HG03565 (cell line): ENCODE measurements around the gene NAPA.

Experiments used
- ATAC-seq: cut with Tn5 transposase; IDR thresholded peaks from one replicate; pipeline ENCODE4 v1.9.1; 2021; ENCODE audit warnings: mild to moderate bottlenecking, moderate library complexity; ENCODE audit not compliant: unreplicated experiment

NAPA gene

DNA sequence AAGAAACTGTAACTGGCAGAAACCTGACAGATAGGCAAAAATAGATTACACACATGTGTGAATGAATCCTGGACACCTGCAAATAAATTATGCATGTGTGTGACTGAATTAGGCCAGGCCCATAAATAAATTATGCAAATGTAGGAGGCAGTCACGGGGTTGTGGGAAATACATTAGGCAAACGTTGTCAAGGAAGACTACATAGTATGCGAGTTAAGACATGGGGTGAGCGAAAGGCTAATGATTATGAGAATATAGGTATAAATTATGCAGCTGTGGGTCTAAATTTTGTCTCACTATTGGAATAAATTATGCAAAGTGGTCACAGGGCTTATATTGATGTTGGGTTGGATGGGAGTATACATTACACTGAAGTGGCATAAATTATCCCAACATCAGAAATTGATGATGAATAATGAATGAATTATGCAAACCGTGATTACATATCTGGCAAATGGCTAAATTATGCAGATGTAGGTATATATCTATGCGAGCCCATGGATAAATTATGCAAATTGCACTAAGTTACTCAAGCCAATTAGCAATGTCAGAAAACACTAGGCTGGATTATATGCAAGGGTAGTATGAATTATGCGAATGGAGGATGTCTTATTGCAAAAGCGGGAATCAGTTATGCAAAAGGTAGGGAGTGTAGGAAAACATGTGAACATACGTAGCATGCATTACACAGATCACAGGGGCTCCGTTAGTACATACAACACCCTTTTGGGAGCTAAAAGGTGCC is 50.0 kb downstream of the NAPA start:
- ATAC-seq = no peak

- ATAC-seq = no peak
Observed at GRCh38 chr19:47461876-47462275, 53.0 kb downstream of the NAPA start.

DNA sequence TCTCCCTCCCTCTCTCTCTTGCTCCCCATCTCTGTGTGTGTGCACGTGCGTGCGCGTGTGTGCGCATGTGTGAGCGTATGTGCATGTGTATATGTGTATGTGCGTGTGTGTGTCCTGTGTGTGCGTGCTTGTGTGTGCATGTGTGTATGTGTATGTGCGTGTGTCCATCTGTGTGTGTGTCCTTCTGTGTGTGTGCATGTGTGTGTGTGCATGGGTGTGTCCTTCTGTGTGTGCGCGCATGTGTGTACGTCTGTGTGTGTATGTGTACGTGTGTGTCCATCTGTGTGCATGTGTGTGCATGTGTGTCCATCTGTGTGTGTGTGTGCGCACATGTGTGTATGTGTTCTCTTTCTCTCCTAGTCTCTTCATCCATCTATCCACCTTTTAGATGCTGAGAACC is 55.4 kb downstream of the NAPA start:
- no peak for ATAC-seq

DNA sequence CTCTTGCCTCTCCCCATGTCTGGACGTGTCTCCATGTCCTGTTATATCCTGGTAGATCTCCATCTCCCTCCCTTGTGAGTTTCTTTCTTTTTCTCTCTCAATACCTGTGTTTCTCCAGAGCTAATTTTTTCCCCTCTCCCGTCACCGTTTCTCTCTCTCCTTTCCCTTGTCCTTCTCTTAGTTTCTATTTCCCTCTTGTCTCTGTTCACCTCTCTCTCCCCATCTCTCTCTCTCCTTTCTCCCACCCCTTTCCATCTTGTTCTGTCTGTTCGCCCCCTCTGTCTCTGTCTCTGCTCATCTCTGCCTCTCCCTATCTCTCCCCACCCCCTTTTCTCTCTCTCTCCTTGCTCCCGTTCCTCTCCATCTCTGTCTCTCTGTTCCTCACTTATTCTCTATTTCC is 56.2 kb downstream of the NAPA start:
- no peak for ATAC-seq

GRCh38 chr19:47456721-47457474 is 58.0 kb downstream of the NAPA start:
- no peak for ATAC-seq

DNA sequence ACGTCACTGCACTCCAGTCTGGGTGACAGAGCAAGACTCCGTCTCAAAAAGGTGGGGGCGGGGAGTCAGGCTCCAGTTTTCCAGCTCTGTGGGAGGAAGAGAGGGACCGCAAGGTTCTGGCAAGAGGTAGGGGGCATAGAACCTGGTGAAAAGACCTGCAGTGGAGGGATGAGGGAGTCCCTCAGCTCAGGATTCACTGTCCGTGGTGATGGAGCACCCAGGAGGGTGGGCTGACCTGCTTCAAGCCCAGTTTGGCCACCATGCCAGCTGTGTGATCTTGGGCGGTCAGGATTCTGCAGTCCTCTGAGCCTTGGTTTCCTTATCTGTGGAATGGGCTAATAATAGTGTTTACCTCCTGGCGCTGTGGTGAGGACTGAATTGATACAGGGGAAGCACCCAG is 64.4 kb downstream of the NAPA start:
- ATAC-seq = no peak

DNA sequence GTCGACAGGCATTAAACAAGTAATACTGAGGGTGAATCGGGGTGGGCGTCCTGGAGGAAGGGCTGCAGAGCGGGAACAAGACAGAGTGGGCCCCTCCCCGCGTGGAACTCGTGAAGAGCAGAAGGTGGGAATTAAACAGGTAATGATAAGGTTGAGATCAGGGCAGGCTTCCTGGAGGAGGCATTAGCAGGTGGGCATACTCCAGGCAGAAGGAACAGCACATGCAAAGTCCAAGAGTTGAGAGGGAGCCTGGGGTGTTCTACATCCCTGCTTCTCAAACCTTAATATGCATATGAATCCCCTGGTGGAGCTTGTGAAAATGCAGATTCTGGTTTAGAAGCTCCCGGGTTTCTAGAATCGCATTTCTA is 66.5 kb downstream of the NAPA start:
- ATAC-seq = no peak

DNA sequence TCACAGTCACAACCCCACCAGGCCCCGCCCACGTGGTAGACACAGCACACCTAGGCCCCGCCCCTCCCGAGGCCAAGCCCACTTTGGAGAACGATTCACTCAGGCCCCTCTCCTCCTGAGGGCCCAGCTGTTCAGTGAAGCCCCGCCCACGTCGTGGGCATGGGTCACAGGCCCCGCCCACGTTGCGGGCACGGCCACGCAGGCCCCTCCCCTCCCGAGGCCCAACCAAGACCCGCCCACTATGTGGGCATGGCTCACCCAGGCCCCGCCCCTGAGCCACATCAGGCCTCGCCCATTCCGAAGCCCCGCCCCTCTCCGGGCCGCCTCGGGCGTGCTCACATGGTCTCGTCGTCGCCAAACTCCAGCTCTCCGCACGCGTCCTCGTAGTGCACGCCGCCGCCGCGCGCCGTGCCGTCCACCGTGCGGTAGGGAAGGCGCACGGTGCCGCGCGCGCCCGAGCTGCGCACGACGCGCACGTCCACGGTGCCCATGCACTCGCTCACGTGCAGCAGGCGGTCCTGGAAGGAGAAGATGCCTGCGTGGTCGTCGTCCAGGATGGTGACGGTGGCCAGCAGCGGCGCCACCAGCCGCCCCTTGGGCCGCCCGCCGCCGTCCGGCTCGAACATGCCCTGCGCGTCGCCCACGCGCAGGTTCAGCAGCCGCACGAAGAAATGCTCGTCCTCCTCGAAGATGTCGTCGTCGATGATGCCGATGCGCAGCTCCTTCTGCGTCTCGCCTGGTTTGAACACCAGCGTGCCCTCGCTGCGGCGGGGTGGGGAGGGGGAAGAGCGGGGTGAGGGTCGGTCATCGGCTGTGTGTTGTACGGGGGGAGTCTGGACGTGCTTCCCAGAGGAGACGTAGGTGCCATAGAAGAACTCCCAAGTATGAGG is 67.1 kb downstream of the NAPA start:
- no peak for ATAC-seq

GRCh38 chr19:47446534-47447469 is 68.1 kb downstream of the NAPA start:
- ATAC-seq = no peak

- ATAC-seq = no peak
Observed at GRCh38 chr19:47445937-47446402, 68.9 kb downstream of the NAPA start.

DNA sequence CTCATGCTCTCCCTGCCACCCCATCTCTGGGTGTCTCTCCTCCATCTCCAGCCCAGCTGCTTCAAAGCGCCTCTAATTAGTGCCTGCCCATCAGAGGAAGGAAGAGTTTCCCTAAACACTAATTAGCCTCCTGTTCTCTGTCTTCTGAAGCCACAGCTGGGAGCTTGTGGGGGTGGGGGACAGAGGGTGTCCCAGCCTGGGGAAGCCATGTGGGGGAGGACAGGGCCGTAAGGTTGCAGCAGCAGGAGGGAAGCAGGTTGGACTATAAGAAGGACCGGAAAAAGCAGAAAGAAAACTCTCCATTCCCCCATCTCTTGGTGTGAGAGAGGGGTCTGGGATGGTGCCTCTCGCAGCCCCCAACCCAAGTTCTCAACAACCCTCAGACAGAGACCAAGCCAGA is 69.3 kb downstream of the NAPA start:
- no peak for ATAC-seq

DNA sequence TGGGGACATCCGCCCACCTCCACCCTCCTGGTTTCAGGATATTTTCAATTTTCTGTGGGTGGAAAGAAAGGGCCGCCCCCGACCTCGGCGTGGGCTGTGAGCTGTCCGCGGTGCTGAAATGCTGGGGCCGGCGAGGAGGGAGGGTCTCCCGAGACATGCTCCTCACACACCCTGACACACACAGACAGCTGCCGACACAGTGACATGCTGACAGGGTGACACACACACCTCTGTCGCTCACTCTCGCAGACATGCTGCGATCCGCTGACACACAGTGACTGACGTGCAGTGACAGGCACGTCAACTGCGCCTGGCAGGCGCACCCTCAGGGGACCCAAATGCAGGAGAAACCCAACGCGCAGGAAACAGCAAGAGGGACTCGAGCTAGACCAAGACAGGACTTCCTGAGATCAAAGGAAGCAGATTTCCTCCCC is 70.5 kb downstream of the NAPA start:
- no peak for ATAC-seq

GRCh38 chr19:47443331-47443730 is 71.5 kb downstream of the NAPA start:
- no peak for ATAC-seq

- no peak for ATAC-seq
Observed at GRCh38 chr19:47438793-47439220, 76.1 kb downstream of the NAPA start.
